NCI-H748 (cell line): ENCODE measurements around the gene HIVEP1.

Experiments used
- DNase-seq: peaks from one replicate; lab custom pipeline; 2025; ENCODE audit not compliant: unreplicated experiment; lab: John Stamatoyannopoulos, UW

Gene HIVEP1

GRCh38 chr6:12115492-12115891 is 103.4 kb downstream of the HIVEP1 start:
- DNase-seq, result no peak

- DNase-seq, result no peak
Observed at GRCh38 chr6:12116264-12116800, 104.2 kb downstream of the HIVEP1 start.

- DNase-seq, result no peak
Observed at GRCh38 chr6:12116978-12117377, 104.9 kb downstream of the HIVEP1 start.

- DNase-seq, result no peak
Observed at GRCh38 chr6:12118607-12119006, 106.5 kb downstream of the HIVEP1 start.

- no peak for DNase-seq
Observed at GRCh38 chr6:12119085-12119588, 107.0 kb downstream of the HIVEP1 start.

GRCh38 chr6:12125396-12125795 is 113.3 kb downstream of the HIVEP1 start:
- DNase-seq, result no peak

- DNase-seq, result no peak
Observed at GRCh38 chr6:12126051-12126450, 113.9 kb downstream of the HIVEP1 start.

- DNase-seq, result no peak
Observed at GRCh38 chr6:12129523-12129922, 117.4 kb downstream of the HIVEP1 start.

- DNase-seq, result no peak
Observed at GRCh38 chr6:12132351-12133222, 120.5 kb downstream of the HIVEP1 start.

- no peak for DNase-seq
Observed at GRCh38 chr6:12134581-12134980, 122.5 kb downstream of the HIVEP1 start.

- no peak for DNase-seq
Observed at GRCh38 chr6:12134991-12135390, 122.9 kb downstream of the HIVEP1 start.

GRCh38 chr6:12136905-12137304 is 124.8 kb downstream of the HIVEP1 start:
- DNase-seq, result no peak

GRCh38 chr6:12137480-12137879 is 125.4 kb downstream of the HIVEP1 start:
- DNase-seq, result no peak

GRCh38 chr6:12138381-12138780 is 126.3 kb downstream of the HIVEP1 start:
- DNase-seq, result no peak

GRCh38 chr6:12138936-12139335 is 126.8 kb downstream of the HIVEP1 start:
- DNase-seq, result no peak

- DNase-seq, result no peak
Observed at GRCh38 chr6:12147557-12148316, 135.6 kb downstream of the HIVEP1 start.

- no peak for DNase-seq
Observed at GRCh38 chr6:12148317-12148801, 136.2 kb downstream of the HIVEP1 start.

- no peak for DNase-seq
Observed at GRCh38 chr6:12148841-12149240, 136.7 kb downstream of the HIVEP1 start.

- DNase-seq, result no peak
Observed at GRCh38 chr6:12149944-12150510, 137.9 kb downstream of the HIVEP1 start.

- peak; percentile 48 for DNase-seq
Observed at GRCh38 chr6:12150812-12151432, 138.8 kb downstream of the HIVEP1 start.

- no peak for DNase-seq
Observed at GRCh38 chr6:12151433-12151820, 139.3 kb downstream of the HIVEP1 start.
